ENCODE results near the gene TPH2.

Gene TPH2

GRCh38 chr12:72076558-72076915 is 137.9 kb downstream of the TPH2 start:
- no peak for TF ChIP-seq CTCF (IDR thresholded peaks at IDR 0.05; ENCODE audit: extremely low read depth, insufficient read depth, missing control alignments)
- no peak for DNase-seq (ENCODE audit: low spot score)
- in situ Hi-C loops (cut with MboI; ENCODE audit: low pct_unique_long_range_greater_than_20kb, low sequenced_read_pairs, unreplicated experiment), result no loop called here

DNA sequence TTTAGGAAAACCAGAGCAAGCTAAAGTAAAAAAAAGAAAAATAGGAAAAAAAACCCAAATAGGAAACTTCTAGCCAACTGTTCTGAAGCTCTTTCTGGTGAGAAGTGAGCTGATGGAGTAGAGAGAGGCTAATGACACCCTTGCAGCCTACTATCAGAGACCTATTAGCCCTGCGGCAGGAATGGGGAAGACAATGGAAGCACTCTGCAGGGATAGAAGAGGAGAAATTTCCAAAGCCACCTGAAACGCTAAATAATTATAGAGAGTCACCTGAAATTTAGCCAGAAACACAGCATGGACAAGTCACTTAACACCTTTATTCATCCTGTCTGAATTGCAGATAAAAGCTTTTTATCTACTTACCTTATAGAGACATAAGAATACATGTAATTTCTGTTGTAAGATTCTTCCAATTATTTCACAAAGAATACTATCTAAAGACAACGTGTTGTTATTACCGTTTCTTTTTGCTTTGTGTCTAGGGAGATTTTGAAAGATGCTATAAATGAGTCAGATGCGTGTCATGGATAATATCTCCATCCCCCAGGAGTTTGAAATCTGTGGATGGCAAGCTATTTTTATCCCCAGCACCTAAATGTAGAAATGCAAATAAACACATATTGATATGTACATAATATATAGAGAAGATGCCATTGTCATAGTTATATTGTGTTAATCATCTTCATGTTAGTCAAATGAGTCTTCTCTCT is 138.6 kb downstream of the TPH2 start:
- TF ChIP-seq CTCF (IDR thresholded peaks at IDR 0.05; ENCODE audit: extremely low read depth, insufficient read depth, missing control alignments), result no peak
- in situ Hi-C loops (cut with MboI; ENCODE audit: low pct_unique_long_range_greater_than_20kb, low sequenced_read_pairs, unreplicated experiment), result no loop called here
- no peak for DNase-seq (ENCODE audit: low spot score)

GRCh38 chr12:72081777-72082176 is 143.1 kb downstream of the TPH2 start:
- no peak for DNase-seq (ENCODE audit: low spot score)
- TF ChIP-seq CTCF (IDR thresholded peaks at IDR 0.05; ENCODE audit: extremely low read depth, insufficient read depth, missing control alignments), result no peak
- in situ Hi-C loops (cut with MboI; ENCODE audit: low pct_unique_long_range_greater_than_20kb, low sequenced_read_pairs, unreplicated experiment), result no loop called here

All from GM13977 (cell line).